HepG2 (cell line): ENCODE measurements around the gene TMEM269. TPM values are rescaled to one million over a fixed set of nuclear protein-coding genes. Genes with fewer than 3 reads are reported as not detected.

Source experiments
- ATAC-seq: fragments of 200-7000 bp; cut with Tn5 transposase; 3 replicates; pipeline ENCODE4 v1.9.1; 2020; ENCODE audit warnings: mild to moderate bottlenecking, moderate library complexity
- BruUV-seq: library from RNA; stranded (reverse); fragments of 400-500 nt; replicated peaks from 2 replicates; lab custom pipeline; 2021; lab: Mats Ljungman, UMichigan
- CTCF ChIA-PET: fragments of 300-600 bp; formaldehyde crosslinking; extraction: SDS; loops from one replicate; lab custom pipeline; 2021; ENCODE audit warnings: low total read pairs, inconsistent platforms, low intra/inter-chr PET ratio; lab: Yijun Ruan, JAX
- POLR2A ChIA-PET: fragments of 350-600 bp; sonication (Branson Sonifier 250); formaldehyde crosslinking; loops from one replicate; lab custom pipeline; 2020; ENCODE audit warnings: antibody characterized with exemption, inconsistent platforms; lab: Yijun Ruan, JAX
- DNase-seq: peaks from one replicate; pipeline ENCODE4 v3.0.0-alpha.2; 2015; ENCODE audit warnings: low spot score
- FAIRE-seq: peaks from 3 replicates; lab custom pipeline; 2011; peaks lifted over from hg19 to GRCh38; lab: Jason Lieb, UNC
- H2AFZ ChIP-seq: one replicate; pipeline ENCODE4 v1.6.1; 2011; ENCODE audit warnings: low read length, inconsistent platforms
- H3K27ac ChIP-seq: fragments of 300-600 bp; 3 replicates; pipeline ENCODE4 v1.8.0; 2011; ENCODE audit warnings: mixed run types, mild to moderate bottlenecking, mixed read lengths, low read length, inconsistent platforms; ENCODE audit not compliant: insufficient read depth; ENCODE audit errors: extremely low read length
- H3K27me3 ChIP-seq, 2 experiments: fragments of 200-600 bp in 1 of 2; 2 replicates in 1 of 2; 3 replicates in 1 of 2; pipeline versions ENCODE4 v1.6.0 to v1.8.0; 2011; ENCODE audit warnings: low read length in 2 of 2, mild to moderate bottlenecking in 2 of 2, moderate library complexity in 2 of 2, inconsistent platforms in 1 of 2; ENCODE audit not compliant: insufficient read depth in 2 of 2, control insufficient read depth in 1 of 2
- H3K36me3 ChIP-seq, 2 experiments: fragments of 200-600 bp in 1 of 2; replicated peaks in 1 of 2; 2 replicates in 1 of 2; 3 replicates in 1 of 2; pipeline versions ENCODE4 v1.5.1 to v1.8.0; 2011; ENCODE audit warnings: low read length in 2 of 2, inconsistent platforms in 1 of 2; ENCODE audit not compliant: insufficient read depth in 2 of 2, control insufficient read depth in 1 of 2
- H3K4me1 ChIP-seq: 2 replicates; pipeline ENCODE4 v1.5.1; 2012; ENCODE audit warnings: low read length, inconsistent platforms; ENCODE audit not compliant: insufficient read depth
- H3K4me2 ChIP-seq: 2 replicates; pipeline ENCODE4 v1.6.0; 2011; ENCODE audit warnings: low read depth, low read length, inconsistent platforms
- H3K4me3 ChIP-seq, 3 experiments: fragments of 200-600 bp in 1 of 3; sonication (generic), shearing (Covaris generic) in 1 of 3; replicated peaks in 1 of 3; 2 replicates each; pipeline ENCODE4 v1.5.1; 2011 to 2016; ENCODE audit warnings: low read length in 3 of 3, inconsistent platforms in 2 of 3, low read depth in 2 of 3, mild to moderate bottlenecking in 2 of 3, control low read depth in 1 of 3, mixed read lengths in 1 of 3; ENCODE audit not compliant: insufficient read depth in 1 of 3
- H3K79me2 ChIP-seq: one replicate; pipeline ENCODE4 v1.6.1; 2011; ENCODE audit warnings: low read length, inconsistent platforms; ENCODE audit not compliant: insufficient read depth
- H3K9ac ChIP-seq: 2 replicates; pipeline ENCODE4 v1.6.0; 2011; ENCODE audit warnings: mild to moderate bottlenecking, low read depth, low read length, inconsistent platforms; ENCODE audit not compliant: insufficient read depth
- H3K9me3 ChIP-seq: 2 replicates; pipeline ENCODE4 v1.5.1; 2012; ENCODE audit warnings: mild to moderate bottlenecking, low read length
- H4K20me1 ChIP-seq: 2 replicates; pipeline ENCODE4 v1.6.0; 2011; ENCODE audit warnings: inconsistent platforms, mild to moderate bottlenecking, low read length, moderate library complexity; ENCODE audit not compliant: insufficient read depth
- ESRRA ChIP-seq: sonication (generic); formaldehyde crosslinking; IDR thresholded peaks from 2 replicates; pipeline ENCODE4 v1.5.1; 2020; ENCODE audit warnings: mild to moderate bottlenecking, low read depth, missing genetic modification reagents
- HMGXB4 ChIP-seq, 2 experiments: sonication (generic) in 1 of 2; formaldehyde crosslinking in 1 of 2; IDR thresholded peaks; 2 replicates each; pipeline versions ENCODE4 v1.4.0 to v1.6.1; 2018 to 2020; ENCODE audit warnings: missing genetic modification reagents in 2 of 2, borderline replicate concordance in 1 of 2, low read depth in 1 of 2, mild to moderate bottlenecking in 1 of 2, missing biosample characterization in 1 of 2
- NPAS2 ChIP-seq: sonication (generic); formaldehyde crosslinking; IDR thresholded peaks from 2 replicates; pipeline ENCODE4 v1.8.0; 2022; ENCODE audit warnings: mild to moderate bottlenecking, missing genetic modification reagents, borderline replicate concordance
- NR1H2 ChIP-seq: sonication (generic); formaldehyde crosslinking; IDR thresholded peaks from 2 replicates; pipeline ENCODE4 v1.8.1; 2022; ENCODE audit warnings: low read depth, missing genetic modification reagents, borderline replicate concordance
- SMAD9 ChIP-seq: sonication (generic); formaldehyde crosslinking; IDR thresholded peaks from 2 replicates; pipeline ENCODE4 v1.5.1; 2020; ENCODE audit warnings: mild to moderate bottlenecking, missing genetic modification reagents
- SRSF1 ChIP-seq: fragments of 200-400 bp; formaldehyde crosslinking; optimal IDR thresholded peaks from 2 replicates; pipeline ENCODE3; 2017; ENCODE audit warnings: mild to moderate bottlenecking, low read depth, low read length, moderate library complexity
- ZNF432 ChIP-seq: sonication (generic); formaldehyde crosslinking; IDR thresholded peaks from 2 replicates; pipeline ENCODE4 v1.5.0; 2020; ENCODE audit warnings: missing genetic modification reagents, mild to moderate bottlenecking, borderline replicate concordance
- WGBS: methylation state at CpG from one replicate; pipeline ENCODE4 v1.1.6; 2017; ENCODE audit warnings: low lambda C conversion rate; 5-methylcytosine and 5-hydroxymethylcytosine counted together
- in situ Hi-C: cut with HindIII; loops from 2 replicates; pipeline ENCODE4 v1.10.0; 2017; ENCODE audit warnings: low pct_unique_long_range_greater_than_20kb; ENCODE audit not compliant: extremely low pct_ligation_motif_present
- intact Hi-C: fragments of 100-400 bp; cut with micrococcal nuclease; formaldehyde crosslinking; loops from one replicate; pipeline ENCODE4 v1.10.0; 2022; ENCODE audit not compliant: unreplicated experiment
- polyA plus RNA-seq, 8 experiments: library from polyadenylated mRNA; depleted of rRNA in 3 of 8; stranded (reverse) in 7 of 8; unstranded in 1 of 8; fragments of >200 nt; fragmentation: Illumina TruSeq in 4 of 8; extraction: Trizol in 4 of 8; gene quantifications; 2 replicates each; pipeline versions ENCODE4 v1.2.1 to v1.2.3, GENCODE V29; 2011 to 2016; ENCODE audit warnings: low read depth in 4 of 8, missing spikeins in 1 of 8, mixed read lengths in 1 of 8; ENCODE audit not compliant: insufficient read depth in 1 of 8
- total RNA-seq, 5 experiments: library from RNA; depleted of rRNA; stranded (reverse); fragments of >200 nt; fragmentation: Illumina TruSeq; extraction: Trizol; gene quantifications; 2 replicates each; pipeline ENCODE4 v1.2.3, GENCODE V29; 2016; ENCODE audit warnings: low read depth in 1 of 5

TMEM269 gene
- total and polyA plus RNA-seq, 2 of the 13 experiments (the other 11 are each of a cell fraction or from before 2014, with no cell fraction given) = 0.15 to 0.21 TPM

GRCh38 chr1:42746436-42747105 is 38.2 kb upstream of the TMEM269 start:
- H3K4me2 ChIP-seq = no peak overlapping the region
- ATAC-seq (no peak), DNase-seq (no peak), FAIRE-seq (no peak)
- no peaks in the 10 kb centered on the region for H3K9me3 ChIP-seq
- WGBS = 91% methylated on average over 11 of the region's 12 CpGs
- no peaks in the 10 kb centered on the region for H3K27me3 ChIP-seq
- no peak overlapping the region for H3K4me3 ChIP-seq
- peaks cover 21% of the 10 kb centered on the region for H3K4me1 ChIP-seq
- no peak overlapping the region for H3K9ac ChIP-seq
- ChIA-PET CTCF (interaction anchor here (0.8 to 2.1 kb wide), 3 partner anchors 11 to 235 kb away, joined by 3 to 17 read pairs (median 4); no protein-coding TSS in a partner anchor), POLR2A (interaction anchor here (0.6 to 1.4 kb wide), 2 partner anchors 89 to 126 kb away, joined by 3 to 4 read pairs; partner anchors contain the start of gene PPIH)
- no peaks in the 10 kb centered on the region for H4K20me1 ChIP-seq
- peaks cover 15 to 42% of the 10 kb centered on the region in 2 experiments; a peak in 4 of 5 replicates for H3K36me3 ChIP-seq
- no TSS peak for BruUV-seq
- TF ChIP-seq ZNF432 (no peak), NR1H2 (CRISPR knock-in tag) (no peak), ESRRA (CRISPR knock-in tag) (no peak), NPAS2 (CRISPR knock-in tag) (no peak), SMAD9 (no peak), HMGXB4 (CRISPR knock-in tag; IDR thresholded peaks at IDR 0.05; ENCODE audit: borderline replicate concordance in 1 of 2, low read depth in 1 of 2) (no peak), SRSF1 (no peak)
- in situ Hi-C loops = loop anchor here (5.0 to 25.0 kb wide), 3 partner anchors 174 to 602 kb away; partner anchors contain the start of gene FOXJ3
- intact Hi-C loops = loop anchor here (5.0 to 10.0 kb wide), 2 partner anchors 234 to 412 kb away; partner anchors contain the start of gene FOXJ3
- no peak overlapping the region for H3K27ac ChIP-seq
- no peaks in the 10 kb centered on the region for H3K79me2 ChIP-seq
- no peak overlapping the region for H2AFZ ChIP-seq
